NCI-H1694 (cell line): ENCODE measurements around the gene DDX56.
"Not testable (repeated sequence)": the region's sequence is repeated elsewhere in the genome, so short reads cannot be mapped to it uniquely, and the experiment has no call there.

Source experiments
- DNase-seq: peaks from one replicate; lab custom pipeline; 2025; lab: John Stamatoyannopoulos, UW

The DDX56 gene

GRCh38 chr7:44563171-44563679 lies 10.5 kb downstream of the DDX56 start:
- no peak for DNase-seq

- not testable (repeated sequence) for DNase-seq
These were observed 11.1 kb downstream of the DDX56 start for GRCh38 chr7:44562622-44562962.

GRCh38 chr7:44561962-44562621 lies 11.6 kb downstream of the DDX56 start:
- no peak for DNase-seq

- DNase-seq: no peak
These were observed 12.2 kb downstream of the DDX56 start for GRCh38 chr7:44561481-44561880.

GRCh38 chr7:44559485-44559884 lies 14.2 kb downstream of the DDX56 start:
- no peak for DNase-seq

GRCh38 chr7:44557485-44557884 lies 16.2 kb downstream of the DDX56 start:
- DNase-seq: no peak

- DNase-seq: no peak
These were observed 18.4 kb downstream of the DDX56 start for GRCh38 chr7:44555350-44555749.

- DNase-seq: not testable (repeated sequence)
These were observed 21.2 kb downstream of the DDX56 start for GRCh38 chr7:44552473-44553005.

GRCh38 chr7:44549457-44549856 lies 24.3 kb downstream of the DDX56 start:
- DNase-seq: no peak

- no peak for DNase-seq
These were observed 24.8 kb downstream of the DDX56 start for GRCh38 chr7:44548893-44549292.

- DNase-seq: no peak
These were observed 26.0 kb downstream of the DDX56 start for GRCh38 chr7:44547536-44548231.

- no peak for DNase-seq
These were observed 31.7 kb downstream of the DDX56 start for GRCh38 chr7:44541876-44542610.

GRCh38 chr7:44541028-44541869 lies 32.5 kb downstream of the DDX56 start, which contains the start of gene NPC1L1:
TSS of gene NPC1L1 (minus strand) at chr7:44541330. CDS start at chr7:44541259, 71 bp downstream.
- DNase-seq: no peak

- no peak for DNase-seq
These were observed 33.1 kb downstream of the DDX56 start for GRCh38 chr7:44540592-44541027.

GRCh38 chr7:44539669-44540506 lies 33.8 kb downstream of the DDX56 start:
- DNase-seq: no peak

- no peak for DNase-seq
These were observed 34.7 kb downstream of the DDX56 start for GRCh38 chr7:44538798-44539668.

- DNase-seq: no peak
These were observed 35.5 kb downstream of the DDX56 start for GRCh38 chr7:44538093-44538797.

GRCh38 chr7:44537442-44537841 lies 36.3 kb downstream of the DDX56 start:
- no peak for DNase-seq

GRCh38 chr7:44536090-44536489 lies 37.6 kb downstream of the DDX56 start:
- no peak for DNase-seq
